ENCODE measurements around the gene TMEM60.

DNA sequence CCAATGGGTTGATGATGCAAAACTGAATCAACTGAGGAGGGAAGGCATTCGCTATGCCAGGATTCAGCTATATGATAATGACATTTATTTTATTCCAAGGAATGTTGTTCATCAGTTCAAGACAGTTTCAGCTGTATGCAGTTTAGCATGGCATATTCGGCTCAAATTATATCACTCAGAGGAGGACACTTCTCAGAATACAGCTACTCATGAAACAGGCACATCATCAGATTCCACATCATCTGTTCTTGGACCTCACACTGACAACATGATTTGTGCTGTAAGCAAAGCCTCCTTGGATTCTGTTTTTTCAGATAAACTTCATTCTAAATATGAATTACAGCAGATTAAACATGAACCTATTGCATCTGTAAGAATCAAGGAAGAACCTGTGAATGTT is 19.7 kb downstream of the TMEM60 start:
- TF ChIP-seq ZNF441 (CRISPR knock-in tag; IDR thresholded peaks at IDR 0.05; ENCODE audit: borderline replicate concordance) = no peak
- TF ChIP-seq, protein P1, sequence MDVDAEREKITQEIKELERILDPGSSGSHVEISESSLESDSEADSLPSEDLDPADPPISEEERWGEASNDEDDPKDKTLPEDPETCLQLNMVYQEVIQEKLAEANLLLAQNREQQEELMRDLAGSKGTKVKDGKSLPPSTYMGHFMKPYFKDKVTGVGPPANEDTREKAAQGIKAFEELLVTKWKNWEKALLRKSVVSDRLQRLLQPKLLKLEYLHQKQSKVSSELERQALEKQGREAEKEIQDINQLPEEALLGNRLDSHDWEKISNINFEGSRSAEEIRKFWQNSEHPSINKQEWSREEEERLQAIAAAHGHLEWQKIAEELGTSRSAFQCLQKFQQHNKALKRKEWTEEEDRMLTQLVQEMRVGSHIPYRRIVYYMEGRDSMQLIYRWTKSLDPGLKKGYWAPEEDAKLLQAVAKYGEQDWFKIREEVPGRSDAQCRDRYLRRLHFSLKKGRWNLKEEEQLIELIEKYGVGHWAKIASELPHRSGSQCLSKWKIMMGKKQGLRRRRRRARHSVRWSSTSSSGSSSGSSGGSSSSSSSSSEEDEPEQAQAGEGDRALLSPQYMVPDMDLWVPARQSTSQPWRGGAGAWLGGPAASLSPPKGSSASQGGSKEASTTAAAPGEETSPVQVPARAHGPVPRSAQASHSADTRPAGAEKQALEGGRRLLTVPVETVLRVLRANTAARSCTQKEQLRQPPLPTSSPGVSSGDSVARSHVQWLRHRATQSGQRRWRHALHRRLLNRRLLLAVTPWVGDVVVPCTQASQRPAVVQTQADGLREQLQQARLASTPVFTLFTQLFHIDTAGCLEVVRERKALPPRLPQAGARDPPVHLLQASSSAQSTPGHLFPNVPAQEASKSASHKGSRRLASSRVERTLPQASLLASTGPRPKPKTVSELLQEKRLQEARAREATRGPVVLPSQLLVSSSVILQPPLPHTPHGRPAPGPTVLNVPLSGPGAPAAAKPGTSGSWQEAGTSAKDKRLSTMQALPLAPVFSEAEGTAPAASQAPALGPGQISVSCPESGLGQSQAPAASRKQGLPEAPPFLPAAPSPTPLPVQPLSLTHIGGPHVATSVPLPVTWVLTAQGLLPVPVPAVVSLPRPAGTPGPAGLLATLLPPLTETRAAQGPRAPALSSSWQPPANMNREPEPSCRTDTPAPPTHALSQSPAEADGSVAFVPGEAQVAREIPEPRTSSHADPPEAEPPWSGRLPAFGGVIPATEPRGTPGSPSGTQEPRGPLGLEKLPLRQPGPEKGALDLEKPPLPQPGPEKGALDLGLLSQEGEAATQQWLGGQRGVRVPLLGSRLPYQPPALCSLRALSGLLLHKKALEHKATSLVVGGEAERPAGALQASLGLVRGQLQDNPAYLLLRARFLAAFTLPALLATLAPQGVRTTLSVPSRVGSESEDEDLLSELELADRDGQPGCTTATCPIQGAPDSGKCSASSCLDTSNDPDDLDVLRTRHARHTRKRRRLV (CRISPR knock-in tag; IDR thresholded peaks at IDR 0.05) = no peak
- no peak for TF ChIP-seq SMAD9 (CRISPR knock-in tag; IDR thresholded peaks at IDR 0.05)
- no peak for TF ChIP-seq HCFC1 (IDR thresholded peaks at IDR 0.05; ENCODE audit: low read depth, low read length)
- TF ChIP-seq, protein P2, sequence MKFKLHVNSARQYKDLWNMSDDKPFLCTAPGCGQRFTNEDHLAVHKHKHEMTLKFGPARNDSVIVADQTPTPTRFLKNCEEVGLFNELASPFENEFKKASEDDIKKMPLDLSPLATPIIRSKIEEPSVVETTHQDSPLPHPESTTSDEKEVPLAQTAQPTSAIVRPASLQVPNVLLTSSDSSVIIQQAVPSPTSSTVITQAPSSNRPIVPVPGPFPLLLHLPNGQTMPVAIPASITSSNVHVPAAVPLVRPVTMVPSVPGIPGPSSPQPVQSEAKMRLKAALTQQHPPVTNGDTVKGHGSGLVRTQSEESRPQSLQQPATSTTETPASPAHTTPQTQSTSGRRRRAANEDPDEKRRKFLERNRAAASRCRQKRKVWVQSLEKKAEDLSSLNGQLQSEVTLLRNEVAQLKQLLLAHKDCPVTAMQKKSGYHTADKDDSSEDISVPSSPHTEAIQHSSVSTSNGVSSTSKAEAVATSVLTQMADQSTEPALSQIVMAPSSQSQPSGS (CRISPR knock-in tag; IDR thresholded peaks at IDR 0.05) = no peak
- no peak for TF ChIP-seq PAX8 (CRISPR knock-in tag; IDR thresholded peaks at IDR 0.05; ENCODE audit: borderline replicate concordance)
- no peak for TF ChIP-seq TP53 (CRISPR knock-in tag; conservative IDR thresholded peaks at IDR 0.05)
- no peak for TF ChIP-seq ZNF660 (CRISPR knock-in tag; IDR thresholded peaks at IDR 0.05; ENCODE audit: borderline replicate concordance, low read depth)

Data from HepG2 (cell line).